Measurements from ENCODE around the gene RRAGB.

DNA sequence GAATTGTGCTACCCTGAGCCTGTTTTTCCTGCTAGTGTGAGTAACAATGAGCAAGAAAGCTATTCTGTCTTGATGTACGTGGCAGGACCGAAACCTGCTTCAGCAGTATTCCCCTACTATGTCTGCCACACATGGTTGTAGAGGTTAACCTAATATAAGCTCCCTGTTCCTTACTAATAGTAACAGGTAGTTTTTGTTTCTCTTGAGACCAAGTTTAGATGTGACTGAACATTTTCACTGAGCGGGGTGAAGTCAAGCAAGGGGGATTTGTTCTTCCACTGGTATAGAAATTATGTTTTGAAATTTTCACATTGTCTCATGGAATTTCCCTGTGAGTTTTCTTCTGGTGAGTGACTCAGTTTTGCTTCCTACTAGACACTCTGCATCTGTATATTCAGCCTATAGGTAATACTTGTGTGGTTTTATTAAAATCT, 37.3 kb downstream of the RRAGB start:
- TF ChIP-seq POLR2A (IDR thresholded peaks at IDR 0.05; ENCODE audit: low read length) (no peak), GATA1 (IDR thresholded peaks at IDR 0.05; ENCODE audit: low read depth, low read length) (no peak)
